DMS53 treated with DMSO at 0.1 percent for 48 hours (cell line): Measurements from ENCODE around the gene GALC.
A peak's percentile ranks its signal among the peaks of the same experiment; 100 is the strongest.

Source experiments
- DNase-seq: peaks from one replicate; lab custom pipeline; 2025; ENCODE audit not compliant: unreplicated experiment; lab: John Stamatoyannopoulos, UW

GALC gene

DNA sequence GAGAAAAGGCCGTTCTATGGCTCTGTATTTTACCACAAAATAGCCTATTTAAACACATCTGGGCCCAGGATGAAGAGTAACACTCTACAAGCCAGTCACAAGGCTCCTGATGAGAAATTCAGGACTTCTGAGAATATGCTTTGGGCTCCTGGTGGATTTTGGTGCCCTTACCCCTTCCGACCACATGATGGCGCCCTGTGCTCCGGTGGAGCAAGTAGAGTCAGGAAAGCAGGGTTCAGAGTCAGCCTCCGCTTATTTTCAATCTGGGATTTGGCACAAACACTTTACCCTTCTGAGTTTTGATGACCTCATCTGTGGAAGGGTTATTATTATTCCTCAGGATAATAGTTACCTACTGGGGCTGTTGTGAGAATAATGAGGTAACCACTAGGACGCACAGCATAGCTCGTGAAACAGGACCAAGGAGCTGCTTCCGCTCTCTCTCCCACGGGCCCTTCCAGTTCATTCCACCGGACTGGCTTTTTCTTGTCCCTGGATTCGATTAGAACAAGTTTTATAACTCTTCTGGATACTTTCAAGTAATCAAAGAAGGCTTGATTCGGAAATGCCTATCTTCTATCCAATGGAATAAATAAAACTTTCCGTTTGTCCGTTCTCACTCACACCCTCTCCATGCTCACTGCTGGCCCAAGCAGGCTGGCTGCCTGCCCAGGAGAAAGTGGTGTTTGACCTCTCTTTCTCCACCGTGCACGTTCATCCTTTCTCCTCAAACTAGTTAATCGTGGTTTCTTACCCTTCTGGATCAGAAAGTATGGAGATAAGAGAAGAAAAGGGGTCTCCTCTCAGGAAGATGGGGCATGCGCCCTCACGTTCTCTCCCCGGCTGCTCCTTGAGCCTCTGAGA lies 104.6 kb downstream of the GALC start:
- DNase-seq = peak; percentile 19

DNA sequence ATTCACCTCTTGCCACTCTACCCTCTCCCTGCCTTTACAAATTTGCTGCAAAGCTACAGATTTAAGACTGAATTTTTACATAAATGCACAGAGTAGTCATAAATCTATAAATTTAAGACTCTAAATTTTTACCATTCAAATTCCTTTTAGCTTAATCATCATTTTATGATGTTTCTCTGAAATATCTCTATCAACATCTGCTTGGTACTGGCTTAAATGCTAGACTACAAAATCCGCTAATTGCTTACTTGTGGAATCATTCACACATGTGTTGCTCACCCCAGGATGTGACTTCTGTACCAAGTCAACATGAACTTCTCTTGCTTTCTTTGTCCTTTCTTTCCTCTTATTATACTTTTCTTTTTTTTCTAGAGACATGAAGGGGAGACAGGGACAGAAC lies 109.2 kb downstream of the GALC start:
- DNase-seq = no peak
